ENCODE measurements around the gene RYR1. TPM values are rescaled to one million over a fixed set of nuclear protein-coding genes. Genes with fewer than 3 reads are reported as not detected.

The RYR1 gene
- total and polyA plus RNA-seq, 2 of the 13 experiments (the other 11 are each of a cell fraction or from before 2014, with no cell fraction given) = 0.03 TPM; not detected in 1

DNA sequence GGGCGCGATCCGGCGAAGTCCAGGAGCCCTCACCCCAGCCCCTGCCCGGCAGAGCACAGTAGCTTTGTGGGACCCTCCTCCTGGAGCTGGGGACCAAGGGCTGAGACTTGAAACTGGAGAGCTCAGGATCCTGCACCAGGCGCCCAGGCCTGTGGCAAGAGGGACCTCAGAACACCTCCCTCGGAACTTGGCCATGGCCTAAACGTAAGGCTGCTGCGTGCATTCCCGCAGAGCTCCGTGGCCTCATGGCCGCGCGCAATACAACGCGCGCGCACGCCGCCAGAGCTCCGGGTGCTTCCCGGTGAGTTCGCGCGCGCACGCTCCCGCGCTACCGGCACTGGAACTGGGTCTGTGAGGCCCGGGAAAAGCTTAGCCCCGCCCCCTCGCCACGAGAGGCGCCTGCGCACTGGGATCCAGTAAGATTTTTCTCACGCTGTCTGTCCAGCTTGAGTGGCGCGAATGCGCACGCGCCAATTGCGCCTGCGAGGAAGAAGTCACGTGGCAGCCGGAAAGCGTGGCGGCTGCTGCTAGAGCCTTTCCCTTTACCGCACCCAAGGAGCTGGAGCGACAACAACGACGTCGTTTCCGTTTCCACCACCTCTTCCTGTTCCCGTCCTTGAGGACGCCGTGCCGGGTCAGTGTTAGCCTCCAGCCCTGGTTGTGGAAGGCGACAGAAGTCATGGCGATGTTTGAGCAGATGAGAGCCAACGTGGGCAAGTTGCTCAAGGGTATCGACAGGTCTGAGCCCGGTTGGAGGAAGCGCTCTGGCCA is 185.3 kb downstream of the RYR1 start, which contains the start of gene EIF3K (continued):
- TF ChIP-seq ZBTB44 (CRISPR knock-in tag; IDR thresholded peaks at IDR 0.05) (no peak), MAX (IDR thresholded peaks at IDR 0.05) (peak; percentile 94), FOXK1 (CRISPR knock-in tag; IDR thresholded peaks at IDR 0.05; ENCODE audit: borderline replicate concordance, low read depth) (peak; percentile 93), NFKB2 (CRISPR knock-in tag; IDR thresholded peaks at IDR 0.05; ENCODE audit: borderline replicate concordance) (peak; percentile 72; the same call in 1 of the 2 replicates), PAWR (CRISPR knock-in tag; IDR thresholded peaks at IDR 0.05; ENCODE audit: borderline replicate concordance) (no peak), ZNF605 (CRISPR knock-in tag; IDR thresholded peaks at IDR 0.05) (no peak), MIXL1 (CRISPR knock-in tag; IDR thresholded peaks at IDR 0.05) (peak; percentile 33; the same call in 1 of the 2 replicates), MED13 (CRISPR knock-in tag; IDR thresholded peaks at IDR 0.05) (no peak), ZNF674 (CRISPR knock-in tag; IDR thresholded peaks at IDR 0.05; ENCODE audit: low read depth) (no peak), ZNF430 (CRISPR knock-in tag; IDR thresholded peaks at IDR 0.05) (0 out of 2 replicates have a peak, but pooled peaks have one; percentile 20), TGIF2 (CRISPR knock-in tag; IDR thresholded peaks at IDR 0.05) (peak; percentile 71; the same call in 1 of the 2 replicates), ZNF557 (CRISPR knock-in tag; IDR thresholded peaks at IDR 0.05) (no peak), GABPB1 (CRISPR knock-in tag; IDR thresholded peaks at IDR 0.05) (peak; percentile 97), ZNF432 (CRISPR knock-in tag; IDR thresholded peaks at IDR 0.05; ENCODE audit: borderline replicate concordance) (no peak), ZNF431 (CRISPR knock-in tag; IDR thresholded peaks at IDR 0.05; ENCODE audit: borderline replicate concordance, low read depth) (no peak), ZNF276 (CRISPR knock-in tag; IDR thresholded peaks at IDR 0.05; ENCODE audit: low read depth) (no peak), ZNF124 (CRISPR knock-in tag; IDR thresholded peaks at IDR 0.05) (no peak; the same call in none of the 2 replicates), PHF5A (CRISPR knock-in tag; IDR thresholded peaks at IDR 0.05; ENCODE audit: low read depth, unreplicated experiment) (no peak), MLX (CRISPR knock-in tag; IDR thresholded peaks at IDR 0.05) (peak; percentile 45; the same call in 1 of the 2 replicates), KAT2B (IDR thresholded peaks at IDR 0.05; ENCODE audit: borderline replicate concordance, low read depth, low read length) (no peak), ZNF136 (CRISPR knock-in tag; IDR thresholded peaks at IDR 0.05; ENCODE audit: low read depth) (no peak), ZSCAN12 (CRISPR knock-in tag; IDR thresholded peaks at IDR 0.05) (no peak), SOX13 (IDR thresholded peaks at IDR 0.05) (no peak), SOX13 (CRISPR knock-in tag; conservative IDR thresholded peaks at IDR 0.05 in 1 of 2, IDR thresholded peaks at IDR 0.05 in 1 of 2) (peak in 1 of 2 experiments; percentile 16; a peak in 1 of 4 replicates), POLR2AphosphoS5 (IDR thresholded peaks at IDR 0.05; ENCODE audit: low read depth, low read length) (peak; percentile 86)
- TF ChIP-seq, protein P1, sequence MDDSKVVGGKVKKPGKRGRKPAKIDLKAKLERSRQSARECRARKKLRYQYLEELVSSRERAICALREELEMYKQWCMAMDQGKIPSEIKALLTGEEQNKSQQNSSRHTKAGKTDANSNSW (CRISPR knock-in tag; IDR thresholded peaks at IDR 0.05; ENCODE audit: borderline replicate concordance) = no peak; the same call in 1 of the 2 replicates
